Transverse colon (tissue), 4 donors: ENCODE results near the gene RNF214.

Experiments used
- EP300 ChIP-seq: sonication (generic); formaldehyde crosslinking; IDR thresholded peaks from one replicate; pipeline ENCODE4 v1.6.1; 2017; ENCODE audit warnings: antibody characterized with exemption, low read depth
- POLR2AphosphoS5 ChIP-seq, 3 donors: sonication (generic); formaldehyde crosslinking; IDR thresholded peaks; one replicate each; pipeline ENCODE4 v1.6.1; 2016; ENCODE audit warnings: antibody characterized with exemption in 3 of 3
- TF ChIP-seq, protein P1 (sequence below), 5 experiments: fragments of 200-600 bp in 3 of 5; fragments of 450-650 bp in 2 of 5; sonication (generic) in 3 of 5; IDR thresholded peaks; 1 replicate in 2 of 5; 2 replicates in 3 of 5; pipeline ENCODE4 v1.5.1; 2016 to 2017; ENCODE audit warnings: antibody characterized with exemption in 5 of 5, inconsistent platforms in 3 of 5, mild to moderate bottlenecking in 2 of 5, moderate library complexity in 1 of 5

DNA sequence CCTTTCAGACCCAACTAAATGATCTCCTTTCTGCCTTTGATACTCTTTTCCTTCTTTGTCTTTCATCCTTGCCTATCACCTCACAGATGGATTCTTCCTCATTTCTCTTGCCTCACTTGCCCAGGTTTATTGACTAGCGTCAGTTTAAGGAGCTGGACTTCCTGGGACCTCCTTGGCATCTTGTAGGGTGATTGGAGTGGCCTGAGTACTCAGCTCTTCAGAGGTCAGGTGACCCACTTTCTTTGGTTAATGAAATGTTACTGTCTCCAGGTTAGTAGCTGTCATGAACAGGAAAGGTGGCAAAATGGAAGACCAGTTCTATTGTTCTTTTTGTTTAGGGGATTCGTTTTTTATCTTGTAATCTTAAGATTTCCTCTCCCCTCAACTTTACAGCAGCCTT is 54.1 kb downstream of the RNF214 start:
- no peak for TF ChIP-seq EP300
- TF ChIP-seq, protein P1, sequence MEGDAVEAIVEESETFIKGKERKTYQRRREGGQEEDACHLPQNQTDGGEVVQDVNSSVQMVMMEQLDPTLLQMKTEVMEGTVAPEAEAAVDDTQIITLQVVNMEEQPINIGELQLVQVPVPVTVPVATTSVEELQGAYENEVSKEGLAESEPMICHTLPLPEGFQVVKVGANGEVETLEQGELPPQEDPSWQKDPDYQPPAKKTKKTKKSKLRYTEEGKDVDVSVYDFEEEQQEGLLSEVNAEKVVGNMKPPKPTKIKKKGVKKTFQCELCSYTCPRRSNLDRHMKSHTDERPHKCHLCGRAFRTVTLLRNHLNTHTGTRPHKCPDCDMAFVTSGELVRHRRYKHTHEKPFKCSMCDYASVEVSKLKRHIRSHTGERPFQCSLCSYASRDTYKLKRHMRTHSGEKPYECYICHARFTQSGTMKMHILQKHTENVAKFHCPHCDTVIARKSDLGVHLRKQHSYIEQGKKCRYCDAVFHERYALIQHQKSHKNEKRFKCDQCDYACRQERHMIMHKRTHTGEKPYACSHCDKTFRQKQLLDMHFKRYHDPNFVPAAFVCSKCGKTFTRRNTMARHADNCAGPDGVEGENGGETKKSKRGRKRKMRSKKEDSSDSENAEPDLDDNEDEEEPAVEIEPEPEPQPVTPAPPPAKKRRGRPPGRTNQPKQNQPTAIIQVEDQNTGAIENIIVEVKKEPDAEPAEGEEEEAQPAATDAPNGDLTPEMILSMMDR (IDR thresholded peaks at IDR 0.05): no peak
- TF ChIP-seq POLR2AphosphoS5 (IDR thresholded peaks at IDR 0.05): no peak
